Renal cortex interstitium (tissue), 11 donors: ENCODE results near the gene GPR162. TPM values are rescaled to one million over a fixed set of nuclear protein-coding genes. Genes with fewer than 3 reads are reported as not detected.

Experiments used
- DNase-seq, 11 donors: peaks; one replicate each; pipeline ENCODE4 v3.0.0-alpha.2; 2013; ENCODE audit warnings: low read depth in 9 of 11, low spot score in 4 of 11; ENCODE audit errors: extremely low read depth in 1 of 11
- polyA plus RNA-seq, 3 donors: library from polyadenylated mRNA; unstranded; fragments of 120-200 nt; gene quantifications; one replicate each; pipeline ENCODE4 v1.2.1, GENCODE V29; 2013; ENCODE audit not compliant: insufficient read length in 3 of 3

Gene GPR162
- polyA plus RNA-seq, 3 donors: 25.4 to 37.4 (median 28.2) TPM

GRCh38 chr12:6782850-6783566 lies 38.6 kb upstream of the GPR162 start:
- no peak for DNase-seq

DNA sequence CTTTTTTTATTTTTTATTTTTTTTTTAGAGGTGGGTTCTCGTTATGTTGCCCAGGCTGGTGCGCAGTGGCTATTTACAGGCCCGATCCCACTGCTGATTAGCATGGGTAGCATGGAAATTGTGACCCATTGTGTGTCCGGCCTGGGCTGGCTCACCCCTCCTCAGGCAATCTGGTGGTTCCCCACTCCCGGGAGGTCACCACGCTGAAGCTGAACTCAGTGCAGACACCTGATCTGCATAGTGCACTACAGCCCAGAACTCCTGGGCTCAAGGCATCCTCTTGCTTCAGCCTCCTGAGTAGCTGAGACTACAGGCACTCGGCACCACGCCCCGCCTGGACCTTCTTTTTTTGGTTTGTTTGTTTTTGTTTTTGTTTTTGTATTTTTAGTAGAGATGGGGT lies 37.8 kb upstream of the GPR162 start:
- no peak for DNase-seq

DNA sequence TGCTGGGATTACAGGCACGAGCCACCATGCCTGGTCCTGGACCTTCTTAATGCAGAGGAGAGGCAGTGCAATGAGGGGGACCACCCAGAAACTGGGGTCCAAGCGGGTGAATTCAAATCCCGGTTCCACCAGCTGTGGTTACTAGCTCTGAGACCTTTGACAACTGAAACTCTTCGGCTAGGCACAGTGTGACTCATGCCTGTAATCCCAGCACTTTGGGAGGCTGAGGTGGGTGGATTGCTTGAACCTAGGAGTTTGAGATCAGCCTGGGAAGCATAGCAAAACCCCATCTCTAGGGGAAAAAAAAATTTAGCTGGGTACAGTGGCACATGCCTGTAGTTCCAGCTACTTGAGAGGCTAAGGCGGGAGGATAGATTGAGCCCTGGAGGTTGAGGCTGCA lies 37.3 kb upstream of the GPR162 start:
- no peak for DNase-seq

DNA sequence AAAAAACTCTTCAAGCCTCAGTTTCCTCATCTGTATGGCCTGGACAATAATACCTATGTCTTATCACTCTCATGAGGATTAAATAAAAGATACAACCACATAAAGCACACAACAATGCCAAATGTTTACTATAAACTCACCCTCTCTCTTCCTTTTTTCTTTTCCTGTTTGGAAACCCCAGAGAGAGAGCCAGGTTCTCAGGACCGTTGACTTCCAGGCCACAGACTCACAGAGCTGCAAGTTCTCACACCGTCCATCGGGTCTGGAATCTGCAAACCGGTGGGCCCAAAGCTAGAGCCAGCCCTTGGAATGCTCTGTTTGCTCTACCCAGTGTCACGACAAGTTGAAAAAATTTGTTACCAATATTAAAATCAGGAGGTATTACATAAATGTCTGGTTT lies 36.9 kb upstream of the GPR162 start:
- DNase-seq: no peak

DNA sequence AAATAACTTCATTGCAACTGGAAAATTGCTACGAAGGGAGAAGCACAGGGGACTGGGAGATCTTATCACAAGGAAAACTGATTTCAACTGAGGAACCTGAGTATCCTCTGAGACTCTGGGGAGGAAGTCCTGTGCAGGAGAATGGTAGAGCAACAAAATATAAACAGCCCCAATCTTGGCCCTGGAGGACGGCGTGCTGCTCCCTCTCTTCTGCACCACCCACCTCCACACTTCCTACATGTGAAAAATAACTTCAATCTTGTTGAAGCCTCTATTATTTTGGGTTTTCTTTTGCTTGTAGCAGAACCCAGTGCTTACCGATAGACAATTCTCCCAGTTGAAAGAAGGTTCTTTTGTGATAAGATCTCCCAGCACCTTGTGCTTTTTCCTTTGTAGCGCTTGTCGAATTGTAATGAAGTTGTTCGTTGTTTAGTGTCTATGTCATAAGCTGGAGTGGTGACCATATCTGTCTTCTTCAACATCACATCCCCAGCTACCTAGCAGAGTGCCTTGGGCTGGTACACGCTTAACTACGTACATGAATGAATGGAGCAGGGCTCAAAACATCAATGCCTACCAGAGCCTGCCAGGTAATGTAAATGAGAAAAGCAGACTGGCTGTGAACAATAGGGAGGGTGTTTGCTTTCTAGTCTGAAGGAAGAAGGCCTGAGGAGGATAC lies 35.1 kb upstream of the GPR162 start:
- DNase-seq: no peak

DNA sequence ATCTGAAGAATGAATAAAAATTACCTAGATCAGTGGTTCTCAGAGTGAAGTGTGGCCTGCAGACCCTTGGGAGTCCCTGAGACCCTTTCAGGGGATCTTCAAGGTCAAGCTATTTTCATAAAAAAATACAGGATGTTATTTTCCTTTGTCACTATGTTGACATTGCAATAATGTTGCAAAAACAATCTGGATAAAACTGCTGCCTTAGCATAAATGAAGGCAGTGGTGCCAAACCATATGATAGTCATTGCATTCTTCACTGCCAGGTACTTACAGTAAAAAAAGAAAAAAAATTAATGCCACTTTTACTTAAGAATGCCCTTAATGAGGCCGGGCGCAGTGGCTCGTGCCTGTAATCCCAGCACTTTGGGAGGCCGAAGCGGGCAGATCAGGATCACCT lies 34.3 kb upstream of the GPR162 start:
- no peak for DNase-seq

DNA sequence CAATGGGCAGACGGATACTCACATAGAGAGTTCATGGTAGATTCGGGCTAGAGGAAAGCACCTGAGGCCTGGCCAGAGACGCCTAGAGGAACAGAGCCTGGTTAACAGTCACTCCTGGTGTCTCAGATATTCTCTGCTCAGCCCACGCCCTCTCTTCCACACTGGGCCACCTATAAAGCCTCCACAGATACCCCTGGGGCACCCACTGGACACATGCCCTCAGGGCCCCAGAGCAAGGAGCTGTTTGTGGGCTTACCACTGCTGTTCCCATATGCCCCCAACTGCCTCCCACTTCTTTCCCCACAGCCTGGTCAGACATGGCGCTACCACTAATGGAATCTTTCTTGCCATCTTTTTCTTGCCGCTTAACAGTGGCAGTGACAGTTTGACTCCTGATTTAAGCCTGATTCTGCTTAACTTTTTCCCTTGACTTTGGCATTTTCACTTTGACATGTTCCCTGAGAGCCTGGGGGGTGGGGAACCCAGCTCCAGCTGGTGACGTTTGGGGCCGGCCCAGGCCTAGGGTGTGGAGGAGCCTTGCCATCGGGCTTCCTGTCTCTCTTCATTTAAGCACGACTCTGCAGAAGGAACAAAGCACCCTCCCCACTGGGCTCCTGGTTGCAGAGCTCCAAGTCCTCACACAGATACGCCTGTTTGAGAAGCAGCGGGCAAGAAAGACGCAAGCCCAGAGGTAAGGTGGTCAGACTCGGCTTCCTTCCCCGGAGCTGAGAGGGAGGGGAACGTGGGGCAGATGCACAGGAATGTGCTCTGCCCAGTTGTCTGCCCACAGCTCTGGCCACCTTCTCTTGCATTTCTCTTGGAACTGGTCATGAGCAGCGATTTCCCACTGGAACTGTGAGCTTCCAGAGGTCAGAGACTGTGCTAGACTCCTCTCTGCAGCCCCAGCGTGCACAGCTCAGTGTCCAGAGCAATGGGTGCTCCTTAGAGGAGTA lies 32.4 kb upstream of the GPR162 start, which contains the start of gene CD4:
TSS of gene CD4 (plus strand) at position 557 of the 953 bp plus-strand sequence. CDS start 10,611 bp downstream, outside the sequence.
- no peak for DNase-seq

- DNase-seq: no peak
Measured at GRCh38 chr12:6790496-6791150, 31.0 kb upstream of the GPR162 start.

GRCh38 chr12:6791931-6792520 lies 29.6 kb upstream of the GPR162 start:
- no peak for DNase-seq

DNA sequence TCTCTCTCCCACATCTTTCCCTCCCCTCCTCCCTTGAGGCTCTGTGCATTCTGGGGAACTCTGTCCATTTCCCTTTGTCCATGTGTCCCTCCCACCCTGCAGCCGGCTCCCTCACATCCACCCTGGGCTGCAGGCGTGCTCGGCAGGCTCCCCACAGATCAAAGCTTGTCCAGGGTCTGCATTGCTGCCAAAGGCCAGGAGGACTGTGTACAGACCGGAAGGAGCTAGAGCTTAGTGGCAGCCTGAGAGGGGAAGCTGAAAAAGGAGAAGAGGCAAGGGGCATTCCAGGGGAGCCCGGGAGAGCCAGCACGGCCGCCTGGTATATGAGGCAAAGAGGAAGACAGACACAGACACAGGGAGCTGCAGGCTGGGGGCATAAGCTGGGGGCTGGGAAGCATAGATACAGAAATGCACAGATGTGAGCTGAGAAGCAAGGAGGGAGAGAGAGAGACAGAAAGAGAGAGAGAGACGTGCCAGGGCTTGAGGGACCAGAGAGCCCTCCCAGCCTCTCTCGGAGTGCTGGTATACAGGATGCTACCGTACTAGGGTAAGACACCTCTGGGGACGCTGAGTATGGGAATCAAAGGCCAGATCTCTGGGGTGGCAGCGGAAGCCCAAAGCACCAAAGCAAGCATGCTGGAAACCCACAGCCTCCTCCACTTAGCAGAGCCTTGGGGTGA lies 29.0 kb upstream of the GPR162 start:
- DNase-seq: no peak

- DNase-seq: no peak
Measured at GRCh38 chr12:6795088-6795487, 26.5 kb upstream of the GPR162 start.

GRCh38 chr12:6796576-6796975 lies 25.0 kb upstream of the GPR162 start:
- DNase-seq: no peak

- no peak for DNase-seq
Measured at GRCh38 chr12:6799147-6799546, 22.5 kb upstream of the GPR162 start.

GRCh38 chr12:6807170-6807569 lies 14.5 kb upstream of the GPR162 start:
- no peak for DNase-seq

DNA sequence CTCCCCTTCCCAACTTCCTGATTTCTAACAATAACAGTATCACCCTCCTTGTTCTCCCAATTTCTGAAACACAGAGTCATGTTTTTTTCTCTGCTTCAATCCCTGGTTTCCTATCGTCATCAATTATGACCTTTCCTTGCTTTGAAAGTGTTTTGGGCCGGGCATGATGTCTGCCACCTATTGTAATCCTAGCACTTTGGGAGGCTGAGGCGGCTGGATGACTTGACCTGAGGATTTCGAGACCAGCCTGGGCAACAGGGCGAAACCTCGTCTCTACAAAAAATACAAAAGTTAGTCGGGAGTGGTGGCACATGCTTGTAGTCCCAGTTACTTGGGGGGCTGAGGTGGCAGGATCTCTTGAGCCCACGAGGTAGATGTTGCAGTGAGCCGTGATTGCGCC lies 12.6 kb upstream of the GPR162 start:
- DNase-seq: no peak

GRCh38 chr12:6810758-6811157 lies 10.9 kb upstream of the GPR162 start:
- no peak for DNase-seq

DNA sequence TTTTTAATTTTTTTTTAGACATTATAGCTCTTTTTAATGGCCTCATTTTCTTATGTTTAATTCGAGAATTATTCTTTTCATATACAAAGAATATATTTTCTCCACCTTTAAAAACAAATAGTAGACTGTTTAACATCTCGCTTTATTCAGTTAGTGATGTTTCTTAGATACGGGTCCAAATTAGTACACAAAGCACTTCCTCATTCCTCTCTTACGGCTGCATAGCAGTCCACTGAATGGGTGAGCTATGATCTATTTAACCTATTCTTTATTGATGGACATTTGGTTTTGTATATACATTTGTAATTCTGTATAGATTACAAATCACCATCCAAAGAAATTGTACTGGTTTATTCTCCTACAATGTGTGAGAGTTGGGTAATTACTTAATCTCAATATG lies 8.3 kb upstream of the GPR162 start:
- no peak for DNase-seq

DNA sequence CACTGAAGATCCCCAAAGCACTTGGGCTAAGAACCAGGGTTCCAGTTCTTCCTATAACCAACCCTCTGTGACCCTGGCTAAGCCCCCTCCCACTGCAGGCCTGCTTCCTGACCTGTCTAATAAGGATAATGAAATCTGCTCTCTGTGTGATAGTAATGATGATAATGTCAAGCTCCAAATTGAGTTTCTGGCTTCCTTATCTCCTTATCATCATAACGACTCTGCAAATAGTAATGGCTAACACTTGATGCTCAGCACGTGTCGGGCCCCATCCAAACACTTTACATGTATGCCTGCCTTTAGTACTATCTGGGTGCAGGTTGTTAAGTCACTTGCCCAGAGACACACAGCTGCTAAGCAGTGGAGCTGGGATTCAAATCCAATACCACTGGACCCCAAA lies 5.0 kb upstream of the GPR162 start:
- DNase-seq: no peak
